Activated naive CD4-positive, alpha-beta T cell treated with anti-CD3 and anti-CD28 coated beads, Interleukin-2, amount 50 U/mL, for 16 hours (primary cell): Measurements from ENCODE around the gene PPP1R12A.

Experiments
- DNase-seq: peaks from one replicate; pipeline ENCODE4 v3.0.0-alpha.2; 2020

Gene PPP1R12A

GRCh38 chr12:79763766-79764452, 171.0 kb downstream of the PPP1R12A start:
- DNase-seq, result no peak

DNA sequence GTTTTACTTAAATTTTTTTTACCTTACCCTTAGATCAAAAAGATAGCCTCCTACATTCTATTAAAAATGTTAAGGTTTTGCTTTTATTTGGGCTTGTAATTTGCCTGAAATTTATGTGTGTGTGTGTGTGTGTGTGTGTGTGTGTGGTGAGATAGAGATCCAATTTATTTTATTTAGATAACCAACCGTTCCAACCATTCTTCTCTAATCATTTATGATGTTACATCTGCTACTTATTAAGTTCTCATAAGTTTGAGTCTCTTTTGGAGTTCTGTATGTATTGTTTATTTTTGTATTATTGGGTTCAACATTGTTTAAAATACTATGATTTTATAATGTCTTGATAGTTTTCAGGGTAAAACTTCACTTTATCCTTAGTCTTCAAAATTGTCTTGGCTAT, 173.6 kb downstream of the PPP1R12A start:
- no peak for DNase-seq

DNA sequence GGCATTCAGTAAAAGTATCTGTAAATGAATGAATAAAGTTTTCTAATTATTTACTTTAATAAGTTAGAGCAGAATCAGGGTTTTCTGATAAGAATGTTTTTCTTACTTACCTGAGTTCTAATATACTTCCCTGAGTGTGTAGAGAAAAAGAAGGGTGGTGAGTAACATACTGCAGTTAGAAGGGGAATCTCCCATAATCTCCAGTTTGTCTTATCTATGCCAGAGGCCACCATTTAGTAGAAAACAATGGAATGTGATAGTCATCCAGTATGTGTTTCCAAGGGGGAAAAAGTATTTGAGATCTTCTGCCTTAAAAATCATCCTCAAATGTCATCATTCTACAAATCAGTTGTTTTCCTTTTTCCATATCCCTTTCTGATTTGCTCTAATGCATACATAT, 187.6 kb downstream of the PPP1R12A start:
- DNase-seq, result no peak

GRCh38 chr12:79737875-79738718, 196.8 kb downstream of the PPP1R12A start:
- DNase-seq, result no peak

GRCh38 chr12:79732638-79733037, 202.3 kb downstream of the PPP1R12A start:
- no peak for DNase-seq

GRCh38 chr12:79725987-79726386, 208.9 kb downstream of the PPP1R12A start:
- DNase-seq, result no peak
